SK-N-SH (cell line): Measurements from ENCODE around the gene GALNT6. TPM values are rescaled to one million over a fixed set of nuclear protein-coding genes. Genes with fewer than 3 reads are reported as not detected.

Experiments used
- CTCF ChIA-PET: fragments of 300-600, 350-600 bp; formaldehyde crosslinking; extraction: SDS; loops from one replicate; lab custom pipeline; 2021; lab: Yijun Ruan, JAX
- POLR2A ChIA-PET: fragments of 350-600 bp; sonication (Branson Sonifier 250); formaldehyde crosslinking; extraction: SDS; loops from one replicate; lab custom pipeline; 2020; ENCODE audit warnings: antibody characterized with exemption, inconsistent platforms; lab: Yijun Ruan, JAX
- DNase-seq: peaks from one replicate; pipeline ENCODE4 v3.0.0; 2012
- H2AFZ ChIP-seq: fragments of 200-600 bp; sonication (generic); 2 replicates; pipeline ENCODE4 v1.8.1; 2016; ENCODE audit warnings: antibody characterized with exemption, mild to moderate bottlenecking, low read depth
- H3F3A ChIP-seq: fragments of 200-600 bp; sonication (generic); replicated peaks from 2 replicates; pipeline ENCODE3; 2016; ENCODE audit warnings: antibody characterized with exemption, mild to moderate bottlenecking; ENCODE audit not compliant: insufficient read depth
- H3K27ac ChIP-seq, 2 experiments: fragments of 200-500 bp in 1 of 2; fragments of 200-600 bp in 1 of 2; sonication (Bioruptor generic) in 1 of 2; sonication (generic), shearing (Covaris generic) in 1 of 2; 2 replicates each; pipeline versions ENCODE4 v1.5.1 to v1.6.1; 2014 to 2016; ENCODE audit warnings: low read depth in 2 of 2, inconsistent platforms in 1 of 2, low read length in 1 of 2, mild to moderate bottlenecking in 1 of 2, mixed read lengths in 1 of 2
- H3K27me3 ChIP-seq: fragments of 200-600 bp; sonication (generic), shearing (Covaris generic); 2 replicates; pipeline ENCODE4 v1.6.1; 2016; ENCODE audit warnings: mixed run types; ENCODE audit not compliant: insufficient read depth
- H3K36me3 ChIP-seq, 2 experiments: fragments of 200-500 bp in 1 of 2; fragments of 200-600 bp in 1 of 2; sonication (Bioruptor generic) in 1 of 2; sonication (generic) in 1 of 2; replicated peaks in 1 of 2; 2 replicates each; pipeline versions ENCODE3 to v1.5.1; 2014 to 2016; ENCODE audit warnings: low read length in 1 of 2, mild to moderate bottlenecking in 1 of 2; ENCODE audit not compliant: insufficient read depth in 2 of 2, control insufficient read depth in 1 of 2
- H3K4me1 ChIP-seq, 2 experiments: fragments of 200-500 bp in 1 of 2; fragments of 200-600 bp in 1 of 2; sonication (Bioruptor generic) in 1 of 2; sonication (generic), shearing (Covaris generic) in 1 of 2; 2 replicates each; pipeline versions ENCODE4 v1.5.1 to v1.6.1; 2014 to 2016; ENCODE audit warnings: low read depth in 1 of 2, low read length in 1 of 2, mixed run types in 1 of 2; ENCODE audit not compliant: insufficient read depth in 2 of 2, control insufficient read depth in 1 of 2
- H3K4me2 ChIP-seq: fragments of 200-600 bp; sonication (generic), shearing (Covaris generic); 2 replicates; pipeline ENCODE4 v1.6.1; 2017; ENCODE audit warnings: mixed run types
- H3K4me3 ChIP-seq, 2 experiments: fragments of 200-500 bp in 1 of 2; fragments of 200-600 bp in 1 of 2; sonication (Bioruptor generic) in 1 of 2; sonication (generic), shearing (Covaris generic) in 1 of 2; 2 replicates each; pipeline versions ENCODE4 v1.5.1 to v1.8.1; 2014 to 2016; ENCODE audit warnings: low read depth in 2 of 2, inconsistent platforms in 1 of 2, low read length in 1 of 2, mild to moderate bottlenecking in 1 of 2, mixed read lengths in 1 of 2, moderate library complexity in 1 of 2
- H3K79me2 ChIP-seq: fragments of 200-600 bp; sonication (generic); 2 replicates; pipeline ENCODE4 v1.8.1; 2017; ENCODE audit warnings: mild to moderate bottlenecking; ENCODE audit not compliant: insufficient read depth
- H3K9ac ChIP-seq: fragments of 200-600 bp; sonication (generic); 2 replicates; pipeline ENCODE4 v1.6.1; 2017; ENCODE audit warnings: mixed run types
- H3K9me2 ChIP-seq: fragments of 200-600 bp; sonication (generic); 2 replicates; pipeline ENCODE4 v1.6.1; 2017; ENCODE audit warnings: mixed run types
- H3K9me3 ChIP-seq: fragments of 200-600 bp; sonication (generic); 2 replicates; pipeline ENCODE4 v1.6.1; 2017; ENCODE audit warnings: mixed run types, mild to moderate bottlenecking, moderate library complexity
- H4K20me1 ChIP-seq: fragments of 200-600 bp; sonication (generic); 2 replicates; pipeline ENCODE4 v1.6.1; 2017; ENCODE audit warnings: mild to moderate bottlenecking, mixed run types; ENCODE audit not compliant: insufficient read depth
- CHD2 ChIP-seq: fragments of 150-350 bp; IDR thresholded peaks from 2 replicates; pipeline ENCODE4 v1.6.1; 2018; ENCODE audit warnings: low read length; ENCODE audit not compliant: partially characterized antibody
- CTCF ChIP-seq: fragments of 200-600 bp; sonication (generic); IDR thresholded peaks from 2 replicates; pipeline ENCODE4 v1.6.1; 2017; ENCODE audit warnings: antibody characterized with exemption, mild to moderate bottlenecking, moderate library complexity
- ELF1 ChIP-seq: IDR thresholded peaks from 2 replicates; pipeline ENCODE4 v1.4.0; 2012
- EP300 ChIP-seq, 2 experiments: IDR thresholded peaks; 2 replicates each; pipeline versions ENCODE4 v1.4.0 to v1.6.1; 2012; ENCODE audit warnings: borderline replicate concordance in 1 of 2, low read depth in 1 of 2, low read length in 1 of 2
- EZH2phosphoT487 ChIP-seq: fragments of 200-600 bp; sonication (generic); IDR thresholded peaks from 2 replicates; pipeline ENCODE4 v1.6.1; 2017; ENCODE audit warnings: low read depth, mixed run types, mild to moderate bottlenecking, antibody characterized with exemption, moderate library complexity, borderline replicate concordance
- GATA2 ChIP-seq: sonication (generic); formaldehyde crosslinking; IDR thresholded peaks from 2 replicates; pipeline ENCODE4 v1.5.0; 2020; ENCODE audit warnings: mild to moderate bottlenecking, missing genetic modification reagents
- JUND ChIP-seq: IDR thresholded peaks from 2 replicates; pipeline ENCODE4 v1.4.0; 2012
- MAX ChIP-seq: IDR thresholded peaks from 2 replicates; pipeline ENCODE4 v1.4.0; 2012; ENCODE audit warnings: low read depth
- PBX3 ChIP-seq: IDR thresholded peaks from 2 replicates; pipeline ENCODE4; 2012
- RAD21 ChIP-seq: IDR thresholded peaks from 2 replicates; pipeline ENCODE4 v1.6.1; 2012; ENCODE audit warnings: mild to moderate bottlenecking, low read length
- REST ChIP-seq: IDR thresholded peaks from 2 replicates; pipeline ENCODE4 v1.6.1; 2012; ENCODE audit warnings: mild to moderate bottlenecking, low read depth, low read length, moderate library complexity
- SIN3A ChIP-seq: IDR thresholded peaks from 2 replicates; pipeline ENCODE4 v1.6.1; 2012; ENCODE audit warnings: low read depth, mild to moderate bottlenecking, low read length, moderate library complexity, borderline replicate concordance
- TAF1 ChIP-seq: IDR thresholded peaks from 2 replicates; pipeline ENCODE4 v1.6.1; 2012; ENCODE audit warnings: low read depth, mild to moderate bottlenecking, low read length, moderate library complexity, borderline replicate concordance
- TCF12 ChIP-seq: IDR thresholded peaks from 2 replicates; pipeline ENCODE4 v1.4.0; 2012
- WGBS: methylation state at CpG from one replicate; pipeline ENCODE4 v1.1.6; 2017; ENCODE audit warnings: low lambda C conversion rate; 5-methylcytosine and 5-hydroxymethylcytosine counted together
- polyA plus RNA-seq, 3 experiments: library from polyadenylated mRNA; depleted of rRNA; stranded (reverse); fragments of >200 nt; gene quantifications; 2 replicates each; pipeline ENCODE4 v1.2.3, GENCODE V29; 2012
- TF ChIP-seq, protein P1 (sequence below): IDR thresholded peaks from 2 replicates; pipeline ENCODE4 v1.4.0; 2012; ENCODE audit warnings: low read depth, borderline replicate concordance
- TF ChIP-seq, protein P2 (sequence below): IDR thresholded peaks from 2 replicates; pipeline ENCODE4 v1.4.0; 2012; ENCODE audit warnings: low read depth, borderline replicate concordance

GALNT6 gene
- polyA plus RNA-seq, 1 of the 3 experiments (the other 2 are of a cell fraction) = 0.74 TPM

DNA sequence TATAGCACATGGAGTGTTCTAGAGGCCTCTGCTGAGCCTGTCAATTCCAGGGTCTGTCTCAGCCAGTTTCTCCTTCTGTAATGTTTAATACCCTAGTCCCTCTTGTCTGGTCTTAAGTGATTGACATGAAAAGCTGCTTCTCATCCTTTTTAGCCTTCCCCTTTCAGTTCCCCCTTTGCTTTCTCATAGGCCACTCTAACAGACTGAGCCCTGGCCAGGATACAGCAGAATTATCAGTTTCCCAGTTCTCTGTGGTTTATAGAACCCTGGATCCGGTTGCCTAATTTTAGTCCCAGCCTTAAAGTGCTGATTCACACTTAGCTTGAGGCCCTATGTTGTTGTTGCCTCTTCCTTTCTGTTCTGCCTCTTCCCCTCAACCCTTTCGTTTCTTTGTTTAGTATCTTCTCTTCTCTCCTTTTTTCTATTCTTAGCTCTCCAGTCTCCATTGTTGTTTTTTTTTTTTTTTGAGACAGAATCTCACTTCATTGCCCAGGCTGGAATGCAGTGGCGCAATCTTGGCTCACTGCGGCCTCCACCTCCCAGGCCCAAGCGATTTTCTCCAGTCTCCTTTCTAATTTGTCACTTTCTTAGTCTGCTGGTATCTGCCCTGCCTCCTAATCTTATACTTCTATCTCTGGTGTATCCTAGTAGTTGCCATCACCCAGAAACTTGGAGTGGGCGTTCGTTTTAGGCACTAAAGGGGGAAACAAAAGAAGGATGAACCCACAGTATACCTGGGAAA, 64.3 kb downstream of the GALNT6 start:
- no peak overlapping the region for H3K4me2 ChIP-seq
- peak overlapping the region in 1 of 2 experiments; percentile 25; a peak in 1 of 4 replicates for H3K27ac ChIP-seq
- no peaks in the 10 kb centered on the region for H3K27me3 ChIP-seq
- no peaks in the 10 kb centered on the region for H3K9me2 ChIP-seq
- no peak overlapping the region for H3K9ac ChIP-seq
- no peaks in the 10 kb centered on the region for H3F3A ChIP-seq
- 77% methylated on average over 7 of the region's 7 CpGs for WGBS
- TF ChIP-seq, protein P1, sequence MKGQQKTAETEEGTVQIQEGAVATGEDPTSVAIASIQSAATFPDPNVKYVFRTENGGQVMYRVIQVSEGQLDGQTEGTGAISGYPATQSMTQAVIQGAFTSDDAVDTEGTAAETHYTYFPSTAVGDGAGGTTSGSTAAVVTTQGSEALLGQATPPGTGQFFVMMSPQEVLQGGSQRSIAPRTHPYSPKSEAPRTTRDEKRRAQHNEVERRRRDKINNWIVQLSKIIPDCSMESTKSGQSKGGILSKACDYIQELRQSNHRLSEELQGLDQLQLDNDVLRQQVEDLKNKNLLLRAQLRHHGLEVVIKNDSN = no peak
- TF ChIP-seq REST (no peak), JUND (no peak), SIN3A (no peak), ELF1 (no peak), EZH2phosphoT487 (no peak), PBX3 (no peak), CTCF (no peak), GATA2 (CRISPR knock-in tag) (no peak), TCF12 (no peak), EP300 (IDR thresholded peaks at IDR 0.05; ENCODE audit: borderline replicate concordance in 1 of 2, low read depth in 1 of 2, low read length in 1 of 2) (no peak), MAX (no peak), RAD21 (no peak), TAF1 (no peak), CHD2 (no peak)
- TF ChIP-seq, protein P2, sequence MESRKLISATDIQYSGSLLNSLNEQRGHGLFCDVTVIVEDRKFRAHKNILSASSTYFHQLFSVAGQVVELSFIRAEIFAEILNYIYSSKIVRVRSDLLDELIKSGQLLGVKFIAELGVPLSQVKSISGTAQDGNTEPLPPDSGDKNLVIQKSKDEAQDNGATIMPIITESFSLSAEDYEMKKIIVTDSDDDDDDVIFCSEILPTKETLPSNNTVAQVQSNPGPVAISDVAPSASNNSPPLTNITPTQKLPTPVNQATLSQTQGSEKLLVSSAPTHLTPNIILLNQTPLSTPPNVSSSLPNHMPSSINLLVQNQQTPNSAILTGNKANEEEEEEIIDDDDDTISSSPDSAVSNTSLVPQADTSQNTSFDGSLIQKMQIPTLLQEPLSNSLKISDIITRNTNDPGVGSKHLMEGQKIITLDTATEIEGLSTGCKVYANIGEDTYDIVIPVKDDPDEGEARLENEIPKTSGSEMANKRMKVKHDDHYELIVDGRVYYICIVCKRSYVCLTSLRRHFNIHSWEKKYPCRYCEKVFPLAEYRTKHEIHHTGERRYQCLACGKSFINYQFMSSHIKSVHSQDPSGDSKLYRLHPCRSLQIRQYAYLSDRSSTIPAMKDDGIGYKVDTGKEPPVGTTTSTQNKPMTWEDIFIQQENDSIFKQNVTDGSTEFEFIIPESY = no peak
- TF ChIP-seq, all 33 proteins: peak for 0
- Histone ChIP-seq H3K79me2 (no peaks in the 10 kb centered on the region), H2AFZ (peak overlapping the region; percentile 85), H3K36me3 (no peaks in the 10 kb centered on the region), H3K4me1 (no peaks in the 10 kb centered on the region), H4K20me1 (no peaks in the 10 kb centered on the region), H3K4me3 (no peak overlapping the region), H3K9me3 (no peaks in the 10 kb centered on the region)
- DNase-seq = no peak
- CTCF ChIA-PET = interaction anchor here (0.8 to 1.1 kb wide), 2 partner anchors 14 to 43 kb away, joined by 3 to 4 read pairs; no protein-coding TSS in a partner anchor
- POLR2A ChIA-PET = no interaction called here
